HL-60/S4 treated with retinoic acid at 250 ng/mL for 4 days and 3 days (cell line): ENCODE data around the gene MCTS1.
"Not testable (repeated sequence)": the region's sequence is repeated elsewhere in the genome, so short reads cannot be mapped to it uniquely, and the experiment has no call there.

Experiments used
- in situ Hi-C: fragments of 300-500 bp; cut with MboI; formaldehyde crosslinking; loops from 2 replicates; pipeline ENCODE4 v1.7.0; 2022; ENCODE audit warnings: low sequenced_read_pairs

MCTS1 gene, protein sequence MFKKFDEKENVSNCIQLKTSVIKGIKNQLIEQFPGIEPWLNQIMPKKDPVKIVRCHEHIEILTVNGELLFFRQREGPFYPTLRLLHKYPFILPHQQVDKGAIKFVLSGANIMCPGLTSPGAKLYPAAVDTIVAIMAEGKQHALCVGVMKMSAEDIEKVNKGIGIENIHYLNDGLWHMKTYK

DNA sequence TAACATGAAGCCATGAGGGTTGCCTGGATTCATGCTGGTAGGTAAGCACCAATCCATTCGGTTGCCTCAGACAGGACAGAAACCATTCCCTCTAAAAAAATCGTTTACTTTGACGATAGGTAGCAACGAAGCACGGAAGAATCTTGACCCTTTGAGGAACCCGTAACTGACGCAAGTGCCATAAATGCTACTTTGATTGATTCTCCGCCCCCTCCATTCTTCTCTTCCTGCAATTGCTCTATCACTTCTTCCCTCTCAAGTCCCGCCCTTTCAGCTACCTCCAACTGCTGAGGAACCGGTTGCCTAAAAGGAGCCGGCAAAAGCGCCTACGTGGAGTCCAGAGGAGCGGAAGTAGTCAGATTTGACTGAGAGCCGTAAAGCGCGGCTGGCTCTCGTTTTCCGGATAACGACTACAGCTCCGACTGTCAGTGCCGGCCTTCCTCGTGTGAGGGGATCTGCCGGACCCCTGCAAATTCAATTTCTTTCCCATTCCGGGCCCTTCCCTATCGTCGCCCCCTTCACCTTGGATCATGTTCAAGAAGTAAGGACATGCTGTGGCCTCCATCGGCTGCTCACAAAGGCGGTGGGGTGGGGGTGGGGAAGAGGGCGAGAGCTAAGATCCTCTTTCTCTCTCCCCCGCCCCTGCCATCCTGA, at the start of gene MCTS1:
TSS of gene MCTS1 (plus strand) at position 395 of the 654 bp plus-strand sequence. CDS start at position 531, 136 bp downstream.
- in situ Hi-C loops: no loop called here

DNA sequence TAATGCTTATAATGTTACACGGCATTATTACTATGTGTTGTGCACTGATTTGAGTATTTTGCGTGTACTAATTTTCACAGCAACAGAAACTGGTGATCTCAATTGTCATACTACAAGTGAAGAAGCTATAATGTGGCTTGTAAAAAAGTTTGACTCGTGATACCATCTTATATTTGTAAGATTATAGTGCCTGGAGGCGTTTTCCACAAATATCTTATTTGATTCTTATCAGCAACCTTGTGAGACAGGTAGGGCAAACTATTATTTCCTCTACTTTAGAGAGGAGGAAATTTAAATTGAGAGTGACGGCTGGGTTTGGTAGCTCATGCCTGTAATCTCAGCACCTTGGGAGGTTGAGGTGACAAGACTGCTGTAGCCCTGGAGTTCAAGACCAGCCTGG, 47.6 kb upstream of the MCTS1 start:
- in situ Hi-C loops: no loop called here

DNA sequence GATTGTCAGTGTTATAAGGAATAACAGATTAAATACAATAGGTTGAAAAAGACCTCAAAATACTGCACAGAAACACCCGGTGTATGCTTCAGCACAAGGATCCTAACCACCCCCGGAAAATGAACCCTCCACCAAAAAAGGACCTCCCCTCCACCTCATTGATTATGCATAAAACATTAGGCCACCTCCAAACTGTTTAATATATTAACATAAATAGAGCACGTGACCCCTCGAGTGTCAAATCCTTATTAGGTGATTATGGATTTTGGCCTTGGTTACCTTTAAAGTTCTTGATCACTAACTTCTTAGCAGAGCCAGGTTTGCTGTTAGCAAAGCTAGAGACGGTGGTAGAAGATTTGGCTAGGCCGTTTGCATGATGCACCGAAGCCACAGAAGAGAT, 44.1 kb upstream of the MCTS1 start:
- in situ Hi-C loops: no loop called here

DNA sequence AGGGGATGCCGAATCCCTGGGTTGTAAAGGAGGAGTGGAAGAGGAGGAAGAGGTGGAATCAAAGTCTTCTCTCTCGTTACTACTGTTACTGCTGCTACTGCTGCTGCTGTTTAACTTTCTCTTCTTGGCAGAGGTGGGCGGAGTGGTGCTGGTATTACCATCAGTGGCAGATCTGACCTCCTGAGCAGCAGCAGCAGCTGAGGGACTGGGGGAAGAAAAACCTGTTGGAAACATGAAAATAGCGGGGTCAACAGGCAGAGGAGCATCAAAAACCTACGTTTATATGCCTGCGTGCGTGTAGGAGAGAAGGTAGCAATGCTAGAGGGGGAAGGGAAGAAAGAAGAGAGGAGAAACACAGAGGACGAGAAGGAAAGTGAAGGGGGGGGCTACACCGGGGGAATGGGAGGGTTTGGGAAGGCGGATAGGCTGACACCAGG, 43.5 kb upstream of the MCTS1 start:
- in situ Hi-C loops: no loop called here

DNA sequence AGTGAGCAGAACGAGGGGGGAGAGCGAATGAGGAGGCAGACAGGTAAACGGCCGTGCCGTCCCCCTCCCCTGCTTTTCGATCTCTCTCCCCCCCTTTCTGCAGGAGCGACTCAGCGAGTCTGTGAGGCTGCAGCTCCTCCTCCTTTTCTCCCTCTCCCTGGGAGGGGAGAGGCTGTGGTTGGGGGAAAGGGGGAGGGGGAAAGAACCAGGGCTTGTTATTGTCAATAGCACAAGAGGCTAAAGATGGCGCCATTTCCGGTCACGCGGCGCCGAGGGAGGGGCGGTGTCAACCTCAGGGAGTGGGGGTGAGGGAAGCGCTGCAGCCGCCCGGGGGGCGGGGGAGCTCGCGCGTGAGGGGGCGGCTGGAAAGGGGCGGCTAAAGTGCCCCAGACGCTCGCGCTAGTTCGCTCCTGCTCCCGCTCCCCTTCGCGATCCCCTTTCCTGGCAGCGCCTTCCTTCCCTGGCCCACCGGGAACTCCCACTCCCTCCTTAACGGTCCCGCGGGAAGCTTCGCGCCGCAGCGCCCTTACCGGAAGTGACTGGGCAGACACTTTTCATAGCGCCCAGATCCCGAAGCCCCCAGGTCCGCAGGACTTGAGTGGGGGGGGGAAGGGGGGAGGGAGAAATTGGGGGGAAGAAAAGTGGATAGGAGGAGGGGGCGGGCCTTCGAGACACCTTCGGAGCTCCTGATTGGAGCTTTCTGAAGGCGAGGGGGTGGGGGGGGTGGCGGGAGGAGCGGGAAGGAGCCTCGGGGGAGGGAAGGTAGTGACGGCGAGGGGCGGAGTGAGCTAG, 42.9 kb upstream of the MCTS1 start, which contains the start of gene CUL4B:
TSS of gene CUL4B (minus strand) at position 121 of the 792 bp plus-strand sequence. CDS start 324 bp downstream, outside the sequence.
- in situ Hi-C loops: no loop called here

DNA sequence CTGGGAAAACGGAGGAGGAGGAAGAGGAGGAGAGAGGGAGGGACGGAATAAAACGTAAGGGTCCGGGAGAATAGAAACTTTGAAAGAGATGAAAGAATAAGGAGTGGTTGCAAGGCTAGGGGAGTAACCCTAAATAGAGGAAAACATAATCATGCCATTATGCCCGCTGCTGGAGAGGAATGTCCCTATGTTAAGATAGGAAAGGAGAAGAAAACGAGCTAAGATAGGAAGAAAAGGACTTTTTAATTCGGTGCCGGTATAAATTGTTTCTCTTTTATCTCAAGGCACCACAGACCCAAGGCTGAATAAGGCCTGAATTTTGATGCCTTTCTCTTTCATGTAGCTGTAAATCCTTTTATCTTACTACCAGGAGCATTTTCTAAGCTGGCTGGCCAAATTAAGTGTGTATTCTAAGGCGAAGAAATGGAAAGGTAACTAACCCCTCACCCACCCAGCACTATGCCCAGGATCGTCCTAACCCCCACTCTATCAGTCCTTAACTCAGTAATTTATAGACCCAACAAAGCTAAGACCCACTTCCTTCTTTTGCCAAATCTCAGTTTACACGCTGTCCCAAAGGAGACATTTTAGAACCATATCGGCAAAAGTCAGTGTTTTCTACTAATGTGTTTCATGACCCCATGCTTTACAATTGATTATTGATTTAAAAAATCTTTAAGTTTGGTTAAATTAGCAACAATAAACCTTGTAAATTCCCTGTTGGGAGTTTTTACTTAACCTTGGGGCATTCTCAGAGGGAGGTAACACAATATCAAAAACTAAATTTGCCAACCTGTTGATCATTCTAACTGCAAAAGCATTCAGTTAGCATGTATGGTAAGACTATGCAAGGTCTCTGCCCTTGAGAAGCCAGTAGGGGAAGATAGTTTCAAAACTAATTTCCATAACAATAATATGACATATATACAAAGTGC, 42.0 kb upstream of the MCTS1 start:
- in situ Hi-C loops: no loop called here

DNA sequence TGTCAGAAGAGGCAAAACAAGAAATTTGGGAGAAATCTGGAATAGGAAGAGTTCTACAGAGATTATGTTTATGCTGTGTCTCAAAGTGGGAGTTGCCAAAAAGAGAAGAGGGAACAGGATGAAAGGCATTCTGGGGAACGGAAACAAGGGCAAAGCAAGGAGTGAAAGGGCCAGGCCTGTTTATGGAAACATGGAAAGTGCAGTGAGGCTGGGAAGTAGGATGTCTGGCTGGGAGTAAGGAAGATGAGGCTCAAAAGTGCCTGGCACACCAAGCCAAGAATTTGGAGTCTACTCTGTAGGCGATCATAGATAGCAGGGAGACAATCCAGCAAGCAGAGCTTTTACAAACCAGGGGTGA, 41.4 kb upstream of the MCTS1 start:
- in situ Hi-C loops: no loop called here

DNA sequence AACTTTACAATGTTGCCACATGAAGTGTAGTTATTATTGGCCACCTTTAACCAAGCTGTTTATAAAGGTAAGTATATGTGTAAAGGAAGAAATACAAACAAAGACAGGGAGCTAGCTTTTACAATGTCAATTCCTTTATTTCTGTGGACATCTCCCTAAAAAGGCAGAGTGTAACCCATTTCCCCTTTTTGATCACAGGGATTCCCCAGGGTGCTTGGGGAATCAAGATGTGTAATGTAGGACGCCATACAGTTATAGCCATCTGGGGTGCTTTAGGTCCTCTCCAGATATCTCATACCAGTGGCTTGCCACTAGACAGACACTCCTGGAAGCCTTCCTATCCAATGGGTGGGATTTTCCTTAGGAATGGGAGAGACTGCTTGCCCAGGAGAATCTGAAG, 39.0 kb upstream of the MCTS1 start:
- in situ Hi-C loops: no loop called here

DNA sequence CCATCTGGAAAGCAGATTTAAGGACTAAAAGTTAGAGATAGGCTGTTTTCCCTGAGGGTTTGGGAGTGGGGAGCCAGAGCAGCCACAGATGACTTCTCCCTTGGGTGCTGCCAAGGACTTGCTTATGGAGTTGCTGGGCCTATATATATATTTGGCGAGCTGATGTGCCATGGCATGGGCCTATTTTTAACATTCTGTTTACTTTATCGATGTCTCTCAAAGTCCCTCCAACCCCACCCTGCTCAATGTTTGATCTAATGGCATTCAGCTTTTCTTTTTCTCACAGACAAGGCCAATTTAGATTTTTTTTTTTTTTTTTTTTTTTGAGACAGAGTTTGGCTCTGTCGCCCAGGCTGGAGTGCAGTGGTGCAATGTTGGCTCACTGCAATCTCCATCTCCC, 37.1 kb upstream of the MCTS1 start:
- in situ Hi-C loops: no loop called here

DNA sequence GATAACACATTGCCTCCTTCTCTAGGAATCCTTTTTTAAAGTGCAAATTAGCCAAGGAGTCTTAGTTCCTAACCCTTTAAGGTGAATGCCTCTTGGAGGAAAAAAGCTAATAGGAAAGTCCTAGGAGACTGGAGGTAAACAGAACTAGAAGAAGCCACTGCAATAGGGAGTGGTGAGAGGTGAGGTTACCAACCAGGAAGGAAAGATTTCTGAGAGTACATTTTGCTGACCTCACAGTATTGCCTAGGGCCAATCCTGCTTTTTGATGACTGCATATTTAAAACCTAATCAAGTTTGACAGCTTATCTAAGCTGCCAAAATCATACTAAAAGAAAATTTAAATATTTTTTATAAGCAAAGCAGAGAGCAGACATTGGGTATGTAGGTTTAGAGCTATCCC, 35.9 kb upstream of the MCTS1 start:
- in situ Hi-C loops: no loop called here

DNA sequence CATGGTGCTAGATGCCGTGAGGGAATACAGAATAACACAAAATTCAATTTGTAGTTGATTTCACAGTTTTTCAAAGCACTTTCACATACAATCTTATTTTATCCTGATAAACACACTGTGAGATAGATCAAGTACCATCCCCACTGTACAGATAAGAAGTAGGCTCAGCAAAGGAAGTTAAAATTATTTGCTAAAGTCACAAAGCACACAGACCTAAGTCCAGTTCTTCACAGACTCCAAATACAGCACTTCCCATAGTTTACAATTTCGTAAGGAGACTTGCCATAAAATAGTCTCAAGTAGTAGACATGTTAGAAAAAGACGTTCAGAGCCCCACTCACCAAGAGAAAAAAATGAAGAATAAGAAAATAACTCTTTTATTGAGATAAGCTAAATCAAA, 35.3 kb upstream of the MCTS1 start:
- in situ Hi-C loops: no loop called here

DNA sequence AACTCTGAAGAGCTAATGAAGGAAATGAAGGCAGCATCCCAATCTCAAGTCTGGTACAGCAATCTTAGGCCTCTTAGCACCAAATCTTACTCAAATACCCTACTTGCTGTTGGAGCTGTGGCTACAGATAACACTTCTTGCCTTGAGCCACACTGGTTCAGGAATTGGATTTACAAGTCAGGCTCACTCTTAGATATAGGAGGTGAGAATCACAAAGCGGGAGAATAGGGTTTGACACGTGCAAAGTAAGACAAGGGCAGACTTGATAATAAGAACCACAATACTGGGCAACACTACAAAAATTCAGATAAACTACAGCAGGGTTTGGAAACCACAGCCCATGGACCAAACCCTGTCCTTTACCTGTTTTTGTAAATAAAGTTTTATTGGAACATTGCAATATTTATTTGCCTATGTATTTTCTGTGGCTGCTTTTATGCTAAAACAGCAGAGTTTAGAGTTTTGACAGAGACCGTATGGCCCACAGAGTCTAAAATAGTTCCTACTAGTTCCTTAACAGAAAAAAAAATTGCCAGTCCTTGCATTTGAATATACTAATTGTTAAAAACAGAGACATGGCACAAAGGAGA, 33.8 kb upstream of the MCTS1 start:
- in situ Hi-C loops: no loop called here

DNA sequence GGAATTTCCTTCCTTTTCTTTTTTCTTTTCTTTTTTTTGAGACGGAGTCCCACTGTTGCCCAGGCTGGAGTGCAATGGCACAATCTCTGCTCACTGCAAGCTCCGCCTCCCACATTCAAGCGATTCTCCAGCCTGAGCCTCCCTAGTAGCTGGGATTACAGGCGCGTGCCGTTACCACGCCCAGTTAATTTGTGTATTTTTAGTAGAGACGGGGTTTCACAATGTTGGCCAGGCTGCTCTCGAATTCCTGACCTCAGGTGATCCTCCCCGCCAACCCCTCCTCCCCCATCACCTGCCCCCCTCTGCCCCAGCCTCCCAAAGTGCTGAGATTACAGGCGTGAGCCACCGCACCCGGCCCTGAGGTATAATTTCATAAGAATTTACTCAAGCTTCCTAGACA, 30.1 kb upstream of the MCTS1 start:
- in situ Hi-C loops: not testable (repeated sequence)

DNA sequence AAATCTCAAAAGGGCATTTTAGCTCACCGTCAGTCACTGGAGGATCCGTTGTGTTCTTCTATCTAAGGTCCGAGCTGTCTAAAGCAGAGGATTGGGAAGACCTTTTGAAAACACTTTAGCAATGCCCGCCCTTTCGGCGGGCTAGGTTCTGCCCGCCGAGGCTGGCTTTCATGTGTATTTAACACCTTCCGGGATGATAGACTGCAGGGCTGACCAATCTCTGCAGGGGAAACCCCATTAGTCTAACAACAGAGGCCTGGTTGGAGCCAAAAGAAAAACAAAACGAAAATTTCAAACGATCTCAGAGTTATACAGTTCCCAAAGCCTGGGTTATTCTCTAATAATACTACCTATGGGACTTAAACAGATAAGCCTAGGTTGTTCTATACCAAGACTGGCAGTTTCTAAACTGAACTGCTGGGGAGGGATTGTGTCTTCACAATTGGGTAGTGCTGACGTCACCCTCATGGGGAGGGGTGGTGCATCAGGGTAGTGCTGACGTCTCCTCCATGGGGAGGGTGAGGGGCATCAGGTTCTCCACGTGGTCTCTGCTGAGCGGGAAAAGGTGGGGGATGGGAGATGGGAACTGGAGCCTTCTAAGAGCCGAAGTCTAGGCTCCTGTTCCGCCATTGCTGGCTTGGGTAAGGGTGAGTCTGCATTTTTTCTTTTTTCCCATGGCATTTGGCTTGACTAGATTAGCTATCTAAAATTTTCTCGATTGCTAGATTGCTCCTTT, 28.4 kb upstream of the MCTS1 start:
- in situ Hi-C loops: no loop called here

DNA sequence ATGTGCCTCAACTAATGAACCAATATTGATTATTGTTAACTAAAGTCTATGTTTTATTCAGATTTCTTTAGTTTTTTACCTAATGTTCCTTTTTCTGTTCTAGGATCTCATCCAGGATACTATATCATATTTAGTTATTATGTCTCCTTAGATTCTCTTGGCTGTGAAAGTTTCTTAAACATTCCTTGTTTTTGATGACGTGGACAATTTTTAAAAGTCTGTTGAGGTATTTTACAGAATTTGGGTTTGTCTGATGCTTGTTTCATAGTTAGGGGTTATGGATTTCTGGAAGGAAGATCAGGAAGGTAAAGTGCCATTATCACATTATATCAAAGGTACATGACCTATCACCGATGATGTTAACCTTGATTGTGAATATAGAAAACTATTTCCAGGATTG, 18.2 kb upstream of the MCTS1 start:
- in situ Hi-C loops: no loop called here

DNA sequence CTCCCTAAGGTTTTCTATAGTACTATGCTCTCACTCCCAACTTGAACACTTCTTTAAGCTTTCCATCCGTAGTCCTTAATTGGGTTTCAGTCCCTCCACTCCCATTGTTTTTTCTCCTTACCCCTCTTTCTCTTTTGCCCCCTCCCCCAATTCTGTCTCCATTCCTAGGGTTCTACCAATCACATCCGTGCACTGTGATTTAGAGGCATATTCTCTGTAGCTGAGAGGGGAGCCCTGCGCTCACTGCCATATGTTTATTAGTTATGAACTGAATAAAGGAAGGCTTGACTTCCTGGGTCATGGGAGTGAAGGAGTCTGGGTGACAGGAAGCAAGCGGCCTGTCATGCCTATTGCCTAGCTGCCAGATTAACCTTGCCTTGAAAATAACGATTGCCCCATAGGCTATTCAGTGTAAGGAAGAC, 471 bp downstream of the MCTS1 start:
- in situ Hi-C loops: no loop called here

DNA sequence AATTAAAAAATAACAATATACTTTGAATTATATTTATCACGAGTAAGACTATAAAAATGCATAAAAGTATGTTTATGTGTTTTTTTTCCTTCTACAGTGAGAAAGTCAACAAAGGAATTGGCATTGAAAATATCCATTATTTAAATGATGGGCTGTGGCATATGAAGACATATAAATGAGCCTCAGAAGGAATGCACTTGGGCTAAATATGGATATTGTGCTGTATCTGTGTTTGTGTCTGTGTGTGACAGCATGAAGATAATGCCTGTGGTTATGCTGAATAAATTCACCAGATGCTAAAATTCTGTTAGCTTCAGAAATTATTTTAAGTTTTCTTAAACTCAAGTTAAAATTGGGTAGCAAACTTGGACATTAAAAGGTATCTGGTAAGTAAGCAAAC, 8.2 kb downstream of the MCTS1 start:
- in situ Hi-C loops: no loop called here

DNA sequence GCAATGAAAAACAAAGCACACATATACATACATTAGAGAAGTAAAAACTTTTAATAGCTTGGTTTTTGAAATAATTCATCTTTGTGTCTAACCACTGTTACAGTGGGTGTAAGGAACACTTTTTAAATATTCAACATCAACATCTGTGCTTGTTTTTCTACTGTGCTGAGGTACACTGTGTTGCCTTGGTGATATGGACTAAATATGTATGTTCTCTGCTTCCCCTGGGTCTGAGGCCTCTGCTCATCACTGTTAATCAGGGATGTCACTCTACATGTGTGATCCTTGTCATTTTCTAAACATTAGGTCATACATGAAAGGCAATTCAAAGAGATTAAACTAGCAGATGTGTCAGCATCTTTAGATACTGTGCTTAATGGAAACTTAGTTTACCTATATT, 10.9 kb downstream of the MCTS1 start:
- in situ Hi-C loops: no loop called here

DNA sequence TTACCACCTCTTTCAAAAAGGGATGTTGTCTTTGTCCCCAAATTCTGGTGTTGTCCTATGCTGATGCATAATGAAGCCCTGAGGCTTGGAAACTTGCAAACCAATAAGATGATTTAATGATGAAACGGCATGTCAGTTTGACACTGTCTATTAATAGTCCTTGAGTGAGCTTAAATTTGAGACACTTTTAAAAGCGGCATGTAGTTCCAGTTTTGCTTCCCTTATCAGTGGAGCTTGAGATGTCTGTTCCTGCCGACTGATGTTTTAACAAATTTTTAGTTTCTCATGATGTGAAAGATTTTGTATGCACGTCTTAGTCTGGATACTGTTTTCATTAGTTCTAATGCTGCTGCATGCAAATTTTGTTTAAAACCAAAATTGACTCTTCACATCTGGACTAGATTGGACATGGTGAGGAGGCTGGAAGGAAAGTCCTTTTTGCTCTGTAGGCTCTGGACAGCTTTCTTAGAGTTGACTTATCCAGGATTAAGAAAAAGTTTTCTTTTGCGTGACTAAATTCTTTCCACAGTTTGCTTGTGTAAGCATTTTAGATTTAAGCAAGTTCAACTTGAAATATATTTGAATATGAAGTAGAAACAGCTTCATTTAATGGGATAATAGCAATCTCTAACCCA, 14.2 kb downstream of the MCTS1 start:
- in situ Hi-C loops: no loop called here
